NCI-H1694 treated with DMSO at 0.1 percent for 48 hours (cell line): ENCODE measurements around the gene SMPD3.

Source experiments
- DNase-seq: peaks from one replicate; lab custom pipeline; 2025; lab: John Stamatoyannopoulos, UW

SMPD3 gene

DNA sequence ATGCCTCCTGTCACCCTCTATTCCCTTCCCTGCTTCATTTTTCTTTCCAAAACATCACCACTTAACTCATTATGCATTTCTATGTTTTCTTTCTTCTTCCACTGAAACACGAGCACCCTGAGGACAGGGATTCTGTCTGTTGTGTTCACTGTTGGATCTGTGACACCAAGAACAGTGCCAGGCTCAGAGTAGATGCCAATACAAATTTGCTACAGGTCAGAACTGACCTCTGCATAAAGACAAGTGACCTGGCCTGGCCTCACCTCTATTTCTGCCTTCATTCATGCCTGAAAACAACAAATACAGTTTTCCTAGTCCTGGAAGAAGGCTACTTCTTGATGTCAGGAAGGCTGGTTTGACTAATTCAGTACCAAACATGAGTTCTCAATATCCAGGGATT, 45.1 kb downstream of the SMPD3 start:
- no peak for DNase-seq

DNA sequence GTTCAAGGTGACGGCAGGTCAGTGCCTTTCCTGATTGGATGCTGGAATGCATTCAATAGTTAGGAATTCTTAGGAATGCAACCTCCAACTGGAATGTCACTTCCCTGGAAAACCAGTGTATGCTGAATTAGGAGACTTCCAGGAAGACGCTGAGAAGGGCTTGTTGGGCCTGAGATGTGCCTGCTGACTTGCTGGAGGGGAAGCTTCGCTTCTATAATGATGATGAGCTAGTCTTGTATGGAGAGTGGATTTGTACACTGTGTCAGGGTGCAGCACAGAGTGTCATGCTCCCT, 45.6 kb downstream of the SMPD3 start:
- DNase-seq, result no peak

DNA sequence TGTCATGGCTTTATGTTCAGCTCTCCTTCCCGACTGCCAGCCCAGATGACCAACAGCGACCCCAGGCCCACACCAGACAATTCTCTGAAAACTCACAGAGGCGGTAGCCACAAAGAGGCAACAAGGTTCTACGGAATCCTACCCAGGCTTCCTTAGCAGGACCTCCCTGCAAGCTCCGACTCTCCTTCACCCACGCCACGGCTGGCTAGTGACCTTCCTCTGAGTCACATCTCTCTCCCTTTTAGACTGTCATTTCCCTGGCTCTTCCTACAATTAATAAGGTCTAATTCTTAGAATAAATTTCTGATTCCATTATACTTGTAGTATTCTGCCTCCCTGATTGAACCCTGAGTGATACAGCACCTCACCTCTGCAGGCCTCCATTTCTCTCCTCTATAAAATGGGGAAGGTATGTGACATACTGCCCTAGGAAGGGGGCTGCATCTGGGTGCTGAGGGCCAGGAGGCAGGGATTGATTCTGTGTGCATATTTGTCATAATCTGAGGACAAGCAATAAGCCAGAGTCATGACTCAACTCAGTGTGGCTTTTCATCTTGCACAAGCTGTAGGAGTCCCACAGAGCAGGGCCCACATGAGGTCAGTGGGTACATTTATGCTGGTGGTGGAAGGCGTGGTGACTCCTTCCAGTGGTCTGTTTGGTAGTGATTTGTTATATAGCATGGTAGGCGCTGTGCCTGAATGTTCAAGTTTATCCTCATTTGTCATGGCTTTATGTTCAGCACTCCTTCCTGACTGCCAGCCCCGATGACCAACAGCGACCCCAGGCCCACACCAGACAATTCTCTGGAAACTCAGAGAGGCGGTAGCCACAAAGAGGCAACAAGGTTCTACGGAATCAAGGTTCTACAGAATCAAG, 46.2 kb downstream of the SMPD3 start:
- no peak for DNase-seq

DNA sequence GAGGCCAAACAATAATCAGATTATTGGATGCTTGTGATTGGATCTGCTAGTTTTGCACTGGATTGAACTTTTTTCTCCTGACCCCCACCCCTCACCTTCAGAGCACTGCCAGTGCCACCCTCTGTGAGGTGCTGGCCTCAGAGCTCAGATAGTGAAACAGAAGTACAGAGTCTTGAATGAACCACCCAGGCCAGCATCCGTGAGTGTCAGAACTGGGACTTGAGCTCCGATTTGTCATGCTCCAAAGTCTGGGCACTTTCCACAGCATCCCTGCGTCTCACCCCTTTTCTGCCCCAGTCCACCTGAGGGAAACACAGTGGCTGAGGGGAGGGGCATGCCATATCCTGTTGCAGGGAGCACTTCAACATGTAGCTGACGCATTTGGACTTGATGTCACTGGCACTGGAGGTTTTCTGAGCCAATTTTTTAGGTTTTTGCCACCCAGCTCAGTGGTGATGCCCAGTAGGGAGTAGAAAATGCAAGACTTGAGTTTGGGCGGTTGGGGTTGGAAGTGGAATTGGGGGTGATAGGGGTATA, 47.3 kb downstream of the SMPD3 start:
- no peak for DNase-seq

DNA sequence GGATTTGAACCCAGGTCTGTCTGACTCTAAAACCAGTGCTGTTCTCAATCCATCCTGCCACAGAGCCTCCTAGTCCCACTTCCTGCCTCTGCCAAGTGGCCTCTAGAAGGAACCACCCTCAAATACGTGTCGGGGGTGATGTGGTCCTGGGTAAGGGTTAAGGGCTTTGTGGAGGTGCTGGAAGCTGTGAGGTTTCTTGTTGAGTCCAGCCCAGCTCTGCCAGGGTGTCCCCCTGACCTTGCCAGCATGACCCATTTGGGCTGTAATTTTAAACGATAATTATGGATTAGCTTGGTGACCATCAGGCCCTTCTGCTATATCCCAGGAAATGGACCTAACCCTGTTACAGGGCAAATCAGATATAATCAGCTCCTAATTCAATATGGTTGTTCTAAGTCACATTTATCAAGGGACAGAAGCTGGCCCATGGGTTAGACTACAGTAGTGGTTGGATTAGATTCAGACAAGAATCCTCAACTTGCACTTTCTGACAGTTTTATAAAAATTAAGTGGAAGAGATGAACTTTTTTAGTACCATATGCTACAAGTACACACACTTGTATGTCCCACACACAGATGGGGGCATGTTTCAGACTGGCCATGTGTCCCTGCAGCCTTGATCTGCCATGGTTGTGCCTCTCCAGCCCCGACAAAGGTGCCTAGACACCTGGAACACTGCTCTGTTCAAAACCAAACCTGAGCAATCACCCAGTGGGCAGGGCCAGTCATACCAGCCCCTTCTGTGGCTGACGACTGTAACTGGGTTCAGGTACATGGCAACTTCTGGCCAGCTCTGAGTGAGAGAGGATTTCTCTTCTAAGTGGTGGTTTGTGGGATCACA, 48.0 kb downstream of the SMPD3 start:
- no peak for DNase-seq

DNA sequence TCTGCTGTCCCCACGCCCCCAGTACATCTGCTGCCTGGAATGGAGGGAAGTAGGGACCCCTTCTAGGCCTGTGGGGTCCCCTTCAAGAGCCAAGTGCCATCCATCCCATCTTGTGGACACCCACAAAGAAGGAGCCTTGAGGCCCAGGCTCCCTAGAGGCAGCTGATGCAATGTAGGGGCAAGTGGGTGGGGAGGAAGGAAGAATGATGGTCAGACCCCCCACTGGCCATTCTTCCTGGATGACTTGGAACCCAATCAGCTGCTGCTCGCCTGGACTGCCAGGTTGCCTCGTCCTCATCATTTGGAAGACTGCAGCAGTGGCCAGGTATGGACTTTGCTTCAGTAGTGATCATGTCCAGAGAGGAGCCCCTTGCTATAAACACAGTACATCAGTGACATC, 48.9 kb downstream of the SMPD3 start:
- DNase-seq, result no peak

DNA sequence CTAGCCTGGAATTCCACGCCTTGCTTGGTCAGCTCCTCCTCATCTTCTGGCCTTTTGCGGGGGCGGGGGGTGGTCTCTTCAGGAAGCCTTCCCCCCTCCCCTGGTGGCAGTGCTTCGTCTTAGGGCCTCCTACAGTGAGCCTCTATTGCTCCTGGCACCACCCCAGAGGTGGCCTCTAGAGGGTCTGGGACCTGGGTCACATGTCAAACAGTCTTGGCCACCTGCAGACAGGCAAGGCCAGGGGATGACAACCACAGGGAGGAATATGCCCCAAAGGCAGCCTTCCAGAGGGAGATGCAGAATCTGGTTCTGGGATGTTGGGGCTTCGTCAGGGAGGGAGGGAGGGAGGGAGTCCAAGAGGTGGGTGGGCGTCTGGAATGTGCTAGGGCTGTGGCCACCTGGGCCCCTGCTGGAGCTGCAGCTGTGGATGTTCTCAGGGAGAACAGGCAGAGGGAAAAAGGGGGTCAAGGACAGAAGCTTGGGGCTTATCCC, 50.6 kb downstream of the SMPD3 start:
- DNase-seq, result no peak

DNA sequence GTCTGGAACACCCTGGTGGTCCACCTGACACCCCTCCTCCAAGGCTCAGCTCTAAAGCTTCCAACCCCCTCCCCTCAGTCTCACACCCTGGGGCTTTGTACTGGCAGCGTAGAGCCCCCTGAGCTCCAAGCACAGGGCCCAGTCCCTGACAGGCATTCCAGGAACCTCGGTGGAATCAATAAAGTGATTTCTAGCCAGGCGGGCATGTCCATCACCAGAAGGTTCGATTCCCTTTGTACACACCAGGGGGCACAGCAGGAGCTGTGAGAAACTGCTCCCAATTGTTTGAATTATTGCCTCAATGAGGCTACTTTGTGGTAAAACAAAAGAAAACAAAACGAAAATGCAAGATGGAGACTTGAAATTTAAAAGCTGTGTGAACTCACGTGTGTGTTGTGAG, 51.8 kb downstream of the SMPD3 start:
- no peak for DNase-seq

DNA sequence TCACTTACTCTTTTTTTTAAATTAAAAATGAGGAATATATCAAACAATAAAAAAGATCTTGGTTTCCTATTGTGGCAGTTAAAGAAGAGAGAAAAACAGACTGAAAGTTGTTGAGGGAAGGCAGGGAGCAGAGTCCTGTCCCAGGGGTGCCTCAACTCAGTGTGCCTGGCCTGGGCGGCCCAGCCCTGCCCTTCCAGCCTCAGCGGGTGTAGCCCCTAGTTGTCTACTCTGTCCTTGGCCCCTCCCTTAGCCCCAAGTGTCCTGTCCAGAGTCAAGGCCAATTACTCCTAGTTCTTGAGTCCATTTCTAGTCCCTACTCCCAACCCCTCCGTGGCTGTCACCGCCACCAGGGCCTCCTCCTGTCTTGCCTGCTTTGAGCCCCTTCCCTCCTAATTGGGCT, 52.5 kb downstream of the SMPD3 start:
- DNase-seq, result no peak

DNA sequence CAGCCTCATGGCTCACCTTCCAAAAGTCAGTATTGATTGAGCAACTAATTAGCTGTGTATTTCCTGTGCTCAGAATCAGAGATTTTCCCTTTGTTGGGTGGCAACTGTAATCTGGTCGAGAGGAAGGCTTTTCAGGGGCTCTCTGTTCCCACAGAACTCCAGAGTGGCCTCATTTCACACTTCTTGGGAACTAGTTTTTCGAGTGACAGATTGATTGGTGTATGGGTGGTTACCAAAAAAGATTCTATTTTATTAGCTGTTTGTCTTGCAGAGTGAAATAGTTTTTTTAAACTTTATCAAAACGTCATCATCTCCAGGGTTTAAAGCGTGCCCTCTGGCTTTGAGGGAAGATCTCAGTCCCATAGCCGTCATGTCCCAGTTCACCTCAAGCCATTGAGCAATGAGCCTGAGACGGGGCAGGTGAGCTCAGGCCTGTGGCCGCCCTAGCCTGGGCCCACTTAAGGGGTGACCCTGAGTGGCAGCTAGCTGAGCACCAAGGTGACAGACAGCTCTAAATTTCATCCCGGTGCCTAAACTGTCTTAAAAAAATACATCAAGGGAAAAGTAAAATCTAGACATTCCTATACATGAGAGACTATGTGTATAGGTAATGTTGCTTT, 53.0 kb downstream of the SMPD3 start:
- DNase-seq, result no peak

DNA sequence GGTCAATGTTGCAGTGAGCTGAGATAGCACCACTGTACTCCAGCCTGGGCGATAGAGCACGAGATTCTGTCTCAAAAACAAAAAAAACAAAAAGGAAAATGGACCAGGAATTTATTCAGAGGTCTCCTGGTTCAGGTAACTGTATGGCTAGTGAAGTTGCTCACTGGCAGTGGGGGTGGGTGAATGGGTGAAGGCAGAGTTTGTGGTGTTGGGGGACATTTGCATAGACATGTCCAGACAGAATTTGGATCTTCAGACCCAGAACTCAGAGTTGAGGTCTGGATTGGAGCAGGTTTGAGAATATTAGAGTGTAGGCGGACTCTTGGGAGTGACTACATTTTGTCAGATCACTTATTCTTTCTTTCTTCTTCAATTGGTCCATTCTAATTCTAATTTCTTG, 55.0 kb downstream of the SMPD3 start:
- no peak for DNase-seq

DNA sequence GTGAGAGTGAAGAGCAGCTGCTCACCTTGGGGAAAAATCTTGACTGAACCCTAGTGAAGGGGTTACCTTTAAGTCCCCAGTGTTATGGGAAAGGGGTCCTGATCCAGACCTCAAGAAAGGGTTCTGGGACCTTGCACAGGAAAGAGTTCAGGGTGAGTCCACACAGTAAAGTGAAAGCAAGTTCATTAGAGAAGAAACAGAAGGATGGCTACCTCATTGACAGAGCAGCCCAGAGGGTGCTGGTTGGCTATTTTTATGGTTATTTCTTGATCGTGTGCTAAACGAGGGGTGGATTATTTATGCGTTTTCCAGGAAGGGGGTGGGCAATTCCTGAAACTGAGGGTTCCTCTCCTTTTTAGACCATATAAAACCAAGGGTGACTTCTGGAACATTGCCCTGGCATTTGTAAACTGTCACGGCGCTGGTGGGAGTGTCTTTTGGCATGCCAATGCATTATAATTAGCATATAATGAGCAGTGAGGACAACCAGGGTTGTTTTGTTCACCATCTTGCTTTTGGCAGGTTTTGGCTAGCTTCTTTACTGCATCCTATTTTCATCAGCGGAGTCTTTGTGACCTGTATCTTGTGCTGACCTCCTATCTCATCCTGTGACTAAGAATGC, 58.4 kb downstream of the SMPD3 start:
- DNase-seq, result no peak

DNA sequence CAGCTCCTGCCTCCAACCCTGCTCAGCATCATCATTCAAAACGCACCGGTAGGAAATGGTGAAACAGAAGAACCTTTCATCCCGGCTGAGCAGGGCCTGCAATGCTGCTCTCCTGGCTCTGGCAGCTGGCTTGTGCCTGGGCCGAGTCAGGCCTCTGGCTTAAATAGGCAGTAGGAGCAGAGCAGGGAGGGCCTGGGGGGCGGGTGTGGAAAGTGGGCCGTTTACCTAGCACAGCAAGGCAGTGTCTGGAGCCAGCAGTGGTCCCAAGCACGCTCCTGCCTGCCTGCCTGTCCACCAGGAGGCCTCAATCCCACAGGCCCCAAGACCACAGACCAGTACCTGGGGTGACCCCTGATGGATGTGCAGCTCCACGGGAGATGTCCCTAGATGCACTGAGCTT, 59.3 kb downstream of the SMPD3 start:
- no peak for DNase-seq

DNA sequence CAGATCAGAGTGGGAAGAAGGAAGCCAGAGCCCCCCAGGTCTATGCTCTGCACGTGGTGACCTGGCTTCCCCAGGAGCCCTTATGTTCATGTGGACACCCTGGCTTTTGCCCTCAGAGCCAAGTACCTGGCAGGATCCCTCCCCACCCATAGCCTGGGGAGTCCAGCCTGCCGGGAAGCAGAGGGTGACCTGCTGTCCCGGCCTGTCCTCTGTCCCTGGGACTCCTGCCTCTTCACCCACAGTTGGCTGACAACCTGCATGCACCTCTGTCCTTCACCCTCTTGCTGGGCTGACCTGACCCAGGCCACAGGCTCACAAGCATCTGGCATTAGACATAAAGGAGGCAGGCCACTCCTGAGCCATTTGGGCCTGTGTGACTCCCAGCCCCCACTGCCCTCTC, 60.2 kb downstream of the SMPD3 start:
- DNase-seq, result no peak

DNA sequence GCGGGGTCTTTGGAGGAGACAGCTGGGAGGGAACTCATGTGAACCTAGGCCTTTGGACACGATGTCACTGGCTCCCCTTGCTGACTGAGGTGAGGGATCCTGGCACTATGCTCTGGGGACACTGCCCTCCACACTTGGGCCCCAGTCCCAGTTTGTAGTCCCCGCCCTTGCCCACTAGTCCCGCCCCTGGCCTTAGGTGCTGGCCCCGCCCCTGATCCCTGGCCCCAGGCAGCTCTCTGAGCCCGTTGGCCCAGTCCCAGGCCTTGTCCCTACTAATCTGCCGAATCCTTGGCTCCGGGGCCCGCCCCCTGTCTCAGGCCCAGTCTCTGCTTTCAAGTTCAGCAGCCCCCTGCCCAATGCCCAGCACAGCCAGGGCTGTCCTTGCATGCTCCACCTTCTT, 61.0 kb downstream of the SMPD3 start:
- DNase-seq, result no peak

DNA sequence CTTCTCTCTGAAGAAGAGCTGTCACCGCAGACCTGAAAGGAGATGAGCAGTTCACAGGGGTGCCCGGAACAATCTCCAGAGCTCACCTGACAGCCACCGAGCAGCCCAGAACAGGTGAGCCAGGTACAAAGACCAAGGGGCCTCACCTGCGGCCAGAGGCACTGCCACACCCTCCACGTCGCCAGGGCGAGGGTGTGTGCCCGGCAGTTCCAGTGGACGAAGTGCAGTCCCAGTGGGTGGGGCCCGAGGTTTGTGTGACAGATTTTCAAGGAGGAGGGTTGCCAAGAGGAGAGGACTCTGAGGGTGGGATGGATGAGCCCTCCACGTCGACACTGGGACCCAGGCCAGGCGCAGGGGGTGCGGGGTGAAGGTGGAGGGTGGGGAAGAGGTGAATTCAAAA, 61.7 kb downstream of the SMPD3 start:
- DNase-seq, result no peak

DNA sequence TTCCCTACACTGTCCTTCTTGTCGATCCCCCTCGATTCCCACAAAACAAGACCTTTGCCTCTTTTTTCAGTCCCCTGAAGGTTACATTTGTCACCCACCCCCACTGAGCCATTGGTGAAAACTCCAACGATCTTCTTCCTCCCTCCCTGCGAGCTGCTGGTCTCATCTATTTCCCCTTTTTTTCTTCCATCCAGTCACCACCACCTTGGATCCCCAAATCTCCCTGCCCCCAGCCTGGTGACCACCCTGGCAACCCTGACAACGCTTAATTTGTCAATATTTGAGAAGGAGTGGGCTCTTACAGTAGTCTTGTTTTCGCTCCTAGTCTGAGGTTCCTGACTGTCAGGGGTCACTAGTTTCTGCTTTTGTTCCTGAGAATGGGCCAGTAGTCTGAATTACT, 62.9 kb downstream of the SMPD3 start:
- DNase-seq, result no peak

DNA sequence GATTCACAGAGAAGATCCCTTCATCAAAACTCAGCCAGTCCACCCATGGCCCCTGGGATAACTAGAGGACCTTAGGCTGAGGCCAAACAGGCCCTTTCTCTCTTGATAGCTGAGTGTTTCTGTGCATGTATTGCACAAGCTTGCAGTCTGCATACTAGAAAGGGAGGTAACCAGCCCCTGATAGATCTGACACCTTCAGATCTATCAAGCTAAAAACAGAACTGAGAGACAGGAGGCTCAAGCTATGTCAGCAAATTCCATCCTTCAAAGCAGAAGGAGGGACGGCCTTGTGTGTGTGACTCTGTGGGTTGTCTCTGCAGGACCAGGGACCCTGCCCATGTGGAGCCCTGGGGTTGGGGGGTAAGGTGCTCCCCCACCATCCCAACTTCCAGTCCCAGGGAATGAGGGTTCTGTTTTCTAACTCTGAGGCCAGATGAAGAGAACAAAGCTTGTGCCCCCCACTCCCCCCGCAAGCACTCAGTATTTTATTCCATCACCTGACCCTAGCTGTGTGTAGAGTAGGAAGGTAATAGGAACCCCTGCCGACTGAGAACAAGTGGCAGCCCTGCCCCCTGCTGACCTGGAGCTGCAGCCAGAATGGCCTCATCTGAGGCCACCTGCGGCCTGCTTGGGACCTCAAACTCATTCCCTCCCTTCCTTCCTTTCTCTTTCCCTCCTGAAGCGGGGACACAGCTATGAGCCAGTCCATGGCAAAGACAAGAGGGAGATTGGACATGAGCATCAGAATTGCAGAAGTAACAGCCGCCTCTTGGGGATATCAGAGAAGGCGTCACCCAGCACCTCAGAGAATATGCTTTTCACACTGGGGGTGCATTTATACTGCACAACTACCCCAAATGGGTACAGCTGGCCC, 63.8 kb downstream of the SMPD3 start:
- no peak for DNase-seq

DNA sequence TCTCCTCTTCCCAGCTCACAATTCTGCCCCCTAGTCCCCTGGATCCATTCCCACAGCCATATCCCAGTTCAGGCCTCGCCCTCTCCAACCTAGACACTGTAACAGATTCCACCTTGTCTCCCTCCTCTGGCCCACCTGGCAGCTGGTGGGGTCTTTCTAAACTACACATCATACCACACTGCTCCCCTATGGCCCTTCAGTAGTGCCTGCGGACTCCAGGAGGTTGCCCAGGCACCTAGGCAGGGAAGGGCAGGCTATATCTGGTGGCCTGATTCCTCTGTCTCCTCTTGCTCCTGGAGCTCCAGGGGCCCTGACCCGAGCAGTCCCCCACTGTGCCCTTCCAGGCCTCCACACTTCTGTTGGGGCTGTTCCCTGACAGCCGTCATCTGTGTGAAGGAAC, 64.5 kb downstream of the SMPD3 start:
- DNase-seq, result no peak

DNA sequence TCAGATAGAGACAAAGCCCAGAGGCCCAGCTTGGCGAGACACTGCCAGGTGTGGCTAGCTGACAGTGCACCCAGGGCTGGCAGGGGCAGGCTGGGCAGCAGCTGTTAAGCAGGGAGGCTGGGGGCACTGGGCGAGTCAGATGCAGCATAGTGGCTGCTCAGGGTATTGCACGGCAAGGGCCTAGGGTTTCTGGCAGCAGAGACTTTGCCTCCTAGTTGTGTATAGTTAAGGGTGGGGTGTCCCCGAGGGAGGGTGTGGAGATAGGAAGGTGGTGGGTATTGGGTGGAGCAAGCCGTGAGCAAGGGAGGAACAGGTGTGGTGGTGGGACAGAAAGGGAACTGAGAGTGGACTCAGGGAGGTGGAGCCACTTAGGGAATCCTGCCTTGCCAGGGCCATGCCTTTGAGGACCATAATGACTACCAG, 66.0 kb downstream of the SMPD3 start:
- no peak for DNase-seq

DNA sequence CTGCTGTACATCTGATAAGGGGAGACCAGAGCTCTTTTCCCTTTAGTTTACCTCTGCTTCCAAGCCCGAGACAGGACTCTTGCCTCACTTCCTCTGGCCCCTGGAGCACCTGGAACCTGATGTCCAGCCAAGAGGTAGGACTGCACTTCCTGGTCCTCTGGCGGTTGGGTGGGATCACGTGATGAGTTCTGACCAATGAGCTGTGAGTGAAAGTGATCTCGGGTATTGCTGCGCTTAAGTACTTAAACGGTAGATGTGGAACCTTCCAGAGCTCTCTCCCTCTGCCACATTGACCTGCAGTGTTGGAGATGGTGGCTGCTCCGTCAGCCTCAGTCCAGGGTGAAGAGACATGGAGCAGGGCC, 67.0 kb downstream of the SMPD3 start:
- DNase-seq, result no peak
